ENCODE measurements around the gene MB21D2.

Gene MB21D2

GRCh38 chr3:192888190-192888589 is 29.5 kb downstream of the MB21D2 start:
- DNase-seq = no peak

- no peak for DNase-seq
Observed at GRCh38 chr3:192887701-192888100, 30.0 kb downstream of the MB21D2 start.

- DNase-seq = no peak
Observed at GRCh38 chr3:192887047-192887446, 30.6 kb downstream of the MB21D2 start.

- no peak for DNase-seq
Observed at GRCh38 chr3:192884777-192885773, 32.6 kb downstream of the MB21D2 start.

- no peak for DNase-seq
Observed at GRCh38 chr3:192883512-192883911, 34.1 kb downstream of the MB21D2 start.

GRCh38 chr3:192881159-192881786 is 36.4 kb downstream of the MB21D2 start:
- no peak for DNase-seq

- DNase-seq = no peak
Observed at GRCh38 chr3:192880313-192880712, 37.3 kb downstream of the MB21D2 start.

- no peak for DNase-seq
Observed at GRCh38 chr3:192879346-192880031, 38.2 kb downstream of the MB21D2 start.

- DNase-seq = no peak
Observed at GRCh38 chr3:192875971-192876565, 41.6 kb downstream of the MB21D2 start.

- DNase-seq = no peak
Observed at GRCh38 chr3:192870822-192871221, 46.8 kb downstream of the MB21D2 start.

- DNase-seq = no peak
Observed at GRCh38 chr3:192869131-192870031, 48.3 kb downstream of the MB21D2 start.

GRCh38 chr3:192867645-192868044 is 50.0 kb downstream of the MB21D2 start:
- DNase-seq = no peak

- DNase-seq = no peak
Observed at GRCh38 chr3:192866804-192867203, 50.9 kb downstream of the MB21D2 start.

GRCh38 chr3:192864941-192865340 is 52.7 kb downstream of the MB21D2 start:
- DNase-seq = no peak

GRCh38 chr3:192863091-192863420 is 54.6 kb downstream of the MB21D2 start:
- DNase-seq = no peak

- DNase-seq = no peak
Observed at GRCh38 chr3:192862408-192863090, 55.1 kb downstream of the MB21D2 start.

- DNase-seq = no peak
Observed at GRCh38 chr3:192861972-192862371, 55.7 kb downstream of the MB21D2 start.

- no peak for DNase-seq
Observed at GRCh38 chr3:192860454-192860853, 57.2 kb downstream of the MB21D2 start.

GRCh38 chr3:192858849-192859585 is 58.6 kb downstream of the MB21D2 start:
- DNase-seq = no peak

- no peak for DNase-seq
Observed at GRCh38 chr3:192857260-192857661, 60.4 kb downstream of the MB21D2 start.

GRCh38 chr3:192855434-192855833 is 62.2 kb downstream of the MB21D2 start:
- no peak for DNase-seq
